DND-41 (cell line): Measurements from ENCODE around the gene CPLX1.
A peak's percentile ranks its signal among the peaks of the same experiment; 100 is the strongest.
"Not testable (repeated sequence)": the region's sequence is repeated elsewhere in the genome, so short reads cannot be mapped to it uniquely, and the experiment has no call there.

Experiments
- ATAC-seq: fragments of 200-7000 bp; cut with Tn5 transposase; 3 replicates; pipeline ENCODE4 v1.9.1; 2021; ENCODE audit warnings: low read depth; ENCODE audit not compliant: insufficient read depth
- DNase-seq: peaks from one replicate; pipeline ENCODE4 v3.0.0-alpha.2; 2020
- H2AFZ ChIP-seq: 2 replicates; pipeline ENCODE4 v1.6.0; 2012; ENCODE audit warnings: low read depth, low read length
- H3K27ac ChIP-seq: 2 replicates; pipeline ENCODE4 v1.5.1; 2012; ENCODE audit warnings: low read length, inconsistent platforms
- H3K27me3 ChIP-seq: fragments of 200-600 bp; sonication (generic); 2 replicates; pipeline ENCODE4 v1.6.0; 2012; ENCODE audit warnings: low read length, mild to moderate bottlenecking, inconsistent platforms; ENCODE audit not compliant: insufficient read depth, poor library complexity
- H3K36me3 ChIP-seq: 2 replicates; pipeline ENCODE4 v1.5.1; 2012; ENCODE audit warnings: low read length, inconsistent platforms; ENCODE audit not compliant: insufficient read depth
- H3K4me1 ChIP-seq: 2 replicates; pipeline ENCODE4 v1.5.1; 2012; ENCODE audit warnings: mild to moderate bottlenecking, low read length; ENCODE audit not compliant: insufficient read depth
- H3K4me2 ChIP-seq: 2 replicates; pipeline ENCODE4 v1.6.0; 2012; ENCODE audit warnings: mild to moderate bottlenecking, moderate library complexity, low read length, inconsistent platforms; ENCODE audit not compliant: insufficient read depth
- H3K4me3 ChIP-seq, 2 experiments: fragments of 200-600 bp in 1 of 2; shearing (Covaris generic) in 1 of 2; 2 replicates each; pipeline ENCODE4 v1.5.1; 2012 to 2016; ENCODE audit warnings: inconsistent platforms in 2 of 2, low read length in 2 of 2, mild to moderate bottlenecking in 2 of 2, low read depth in 1 of 2, moderate library complexity in 1 of 2
- H3K79me2 ChIP-seq: 2 replicates; pipeline ENCODE4 v1.6.0; 2012; ENCODE audit warnings: low read length, inconsistent platforms; ENCODE audit not compliant: insufficient read depth
- H3K9ac ChIP-seq: 2 replicates; pipeline ENCODE4 v1.6.0; 2012; ENCODE audit warnings: low read depth, mild to moderate bottlenecking, inconsistent platforms, low read length, moderate library complexity
- H3K9me3 ChIP-seq: 2 replicates; pipeline ENCODE4 v1.5.1; 2012; ENCODE audit warnings: low read length, moderate library complexity, mild to moderate bottlenecking, inconsistent platforms; ENCODE audit not compliant: insufficient read depth, severe bottlenecking
- H4K20me1 ChIP-seq: 2 replicates; pipeline ENCODE4 v1.6.0; 2012; ENCODE audit warnings: low read length; ENCODE audit not compliant: insufficient read depth
- CTCF ChIP-seq: IDR thresholded peaks from 2 replicates; pipeline ENCODE4 v1.5.1; 2012; ENCODE audit warnings: borderline replicate concordance, low read length, moderate library complexity, mild to moderate bottlenecking; ENCODE audit not compliant: poor library complexity, severe bottlenecking; ENCODE audit errors: extremely low read depth
- EZH2 ChIP-seq: IDR thresholded peaks from 3 replicates; pipeline ENCODE4 v1.6.1; 2012; ENCODE audit warnings: borderline replicate concordance, low read depth, mild to moderate bottlenecking, moderate library complexity, low read length, inconsistent platforms; ENCODE audit not compliant: severe bottlenecking

The CPLX1 gene

DNA sequence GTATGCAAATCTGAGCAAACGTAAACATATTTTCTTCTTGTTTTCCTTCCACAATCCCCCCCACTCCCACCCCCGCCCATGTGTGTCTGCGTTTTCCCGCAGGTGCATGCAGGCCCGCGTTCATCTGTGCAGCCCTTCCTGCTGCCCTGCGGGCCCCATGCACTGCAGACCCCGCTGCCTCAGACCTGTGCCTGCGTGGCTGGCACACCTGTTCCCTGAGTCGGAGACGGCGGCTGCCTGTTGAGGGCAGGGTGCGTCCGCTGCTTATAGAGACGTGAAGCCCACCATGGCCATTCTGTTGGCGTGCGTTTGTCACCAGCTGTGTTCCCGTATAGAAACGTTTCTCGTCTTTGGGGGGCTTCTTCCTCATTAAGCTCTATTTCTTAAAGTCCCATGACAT lies 68.8 kb downstream of the CPLX1 start:
- H3K27me3 ChIP-seq = no peaks in the 10 kb centered on the region
- H3K4me2 ChIP-seq = no peak overlapping the region
- no peak for ATAC-seq
- no peak overlapping the region for H3K4me3 ChIP-seq
- peaks cover 8% of the 10 kb centered on the region; the same call in 1 of the 2 replicates for H3K79me2 ChIP-seq
- no peak overlapping the region for H3K27ac ChIP-seq
- H3K9me3 ChIP-seq = no peaks in the 10 kb centered on the region
- DNase-seq = no peak
- peaks cover 25% of the 10 kb centered on the region for H4K20me1 ChIP-seq
- H3K4me1 ChIP-seq = no peaks in the 10 kb centered on the region
- H3K36me3 ChIP-seq = peaks cover 65% of the 10 kb centered on the region
- no peak for TF ChIP-seq CTCF
- TF ChIP-seq EZH2 = no peak
- H2AFZ ChIP-seq = no peak overlapping the region
- H3K9ac ChIP-seq = no peak overlapping the region

DNA sequence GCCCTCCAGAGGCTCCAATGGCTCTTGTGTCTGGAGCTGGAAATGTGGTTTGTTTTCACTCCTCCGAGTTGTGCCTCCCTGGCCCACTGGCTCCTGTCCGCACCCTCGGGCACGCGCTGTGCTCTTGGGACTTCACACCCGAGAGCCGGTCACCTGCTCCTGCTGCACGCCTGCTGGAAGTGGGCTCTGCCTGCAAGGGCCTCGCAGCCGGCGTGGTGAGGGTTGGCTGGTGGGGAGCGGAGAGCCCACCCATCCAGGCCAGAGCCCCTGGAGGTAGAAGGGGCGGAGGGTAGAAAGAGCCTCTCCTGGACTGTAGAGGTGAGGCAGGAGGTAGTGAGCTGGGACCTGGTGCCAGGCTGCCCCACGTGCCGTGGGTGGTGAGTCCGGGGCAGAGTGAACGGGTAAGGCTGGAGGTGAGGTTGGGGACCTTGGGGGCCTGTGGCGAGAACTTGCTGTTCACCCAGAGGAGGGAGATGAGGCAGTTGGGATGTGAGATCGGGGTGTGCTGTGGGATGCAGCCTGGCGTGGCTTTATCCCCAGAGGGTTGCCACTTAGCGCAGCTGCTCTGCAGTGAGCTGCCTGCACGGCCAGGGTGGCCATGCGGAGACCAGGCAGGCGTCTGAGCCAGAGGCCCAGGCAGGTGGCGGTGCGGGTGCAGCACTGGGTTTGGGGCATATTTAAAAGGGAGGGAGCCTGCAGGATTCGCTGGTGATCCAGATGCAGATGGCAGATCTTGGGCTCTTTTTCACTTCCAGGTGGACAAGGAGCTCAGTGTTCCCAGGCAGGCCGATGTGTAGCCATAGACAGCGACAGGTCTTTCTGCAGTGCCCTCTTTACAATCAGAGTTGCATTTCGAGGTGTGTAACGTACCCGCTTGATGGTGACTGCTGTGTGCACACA lies 71.5 kb downstream of the CPLX1 start:
- no peak for TF ChIP-seq EZH2
- peaks cover 64% of the 10 kb centered on the region for H3K36me3 ChIP-seq
- no peak for DNase-seq
- peaks cover 25% of the 10 kb centered on the region; the same call in 1 of the 2 replicates for H3K79me2 ChIP-seq
- no peaks in the 10 kb centered on the region for H3K9me3 ChIP-seq
- no peak overlapping the region for H3K4me3 ChIP-seq
- peak; percentile 25; the same call in 1 of the 3 replicates for ATAC-seq
- H3K4me2 ChIP-seq = no peak overlapping the region
- H3K9ac ChIP-seq = no peak overlapping the region
- H4K20me1 ChIP-seq = peaks cover 39% of the 10 kb centered on the region
- H2AFZ ChIP-seq = no peak overlapping the region
- H3K27me3 ChIP-seq = no peaks in the 10 kb centered on the region
- H3K4me1 ChIP-seq = no peaks in the 10 kb centered on the region
- H3K27ac ChIP-seq = no peak overlapping the region

- H4K20me1 ChIP-seq = peaks cover 39% of the 10 kb centered on the region
- ATAC-seq, H3K27me3 ChIP-seq, H3K4me2 ChIP-seq, H3K4me3 ChIP-seq, DNase-seq, H3K4me1 ChIP-seq, H3K9me3 ChIP-seq, H2AFZ ChIP-seq, H3K9ac ChIP-seq, H3K27ac ChIP-seq: not testable (repeated sequence)
- peaks cover 70% of the 10 kb centered on the region for H3K36me3 ChIP-seq
- H3K79me2 ChIP-seq = peaks cover 32% of the 10 kb centered on the region; the same call in 1 of the 2 replicates
Measured at GRCh38 chr4:753186-753585, 72.7 kb downstream of the CPLX1 start.

GRCh38 chr4:752196-752861 lies 73.6 kb downstream of the CPLX1 start:
- Histone ChIP-seq H3K27ac (no peak overlapping the region), H2AFZ (no peak overlapping the region), H3K9ac (no peak overlapping the region), H3K4me2 (no peak overlapping the region), H3K27me3 (no peaks in the 10 kb centered on the region), H3K4me3 (no peak overlapping the region), H3K79me2 (peaks cover 36% of the 10 kb centered on the region), H4K20me1 (peaks cover 38% of the 10 kb centered on the region), H3K9me3 (no peaks in the 10 kb centered on the region), H3K36me3 (peaks cover 72% of the 10 kb centered on the region), H3K4me1 (no peaks in the 10 kb centered on the region)
- DNase-seq (no peak), ATAC-seq (no peak)
- TF ChIP-seq CTCF (no peak), EZH2 (no peak)
